Endothelial cell of umbilical vein (primary cell): ENCODE results near the gene SLC35F3. TPM values are rescaled to one million over a fixed set of nuclear protein-coding genes. Genes with fewer than 3 reads are reported as not detected.

ENCODE experiments used
- BruUV-seq: library from RNA; stranded (reverse); fragments of 400-500 nt; replicated peaks from 2 replicates; lab custom pipeline; 2021; lab: Mats Ljungman, UMichigan
- CTCF ChIA-PET: fragments of 300-600, 350-600 bp; sonication (Branson Sonifier 250); formaldehyde crosslinking; loops from one replicate; lab custom pipeline; 2021; ENCODE audit warnings: antibody characterized with exemption, inconsistent platforms; lab: Charles Lee
- POLR2A ChIA-PET: fragments of 300-600, 350-600 bp; sonication (Branson Sonifier 250); formaldehyde crosslinking; loops from one replicate; lab custom pipeline; 2021; ENCODE audit warnings: antibody characterized with exemption, inconsistent platforms; lab: Charles Lee
- DNase-seq: peaks from one replicate; pipeline ENCODE4 v3.0.0-alpha.2; 2011; ENCODE audit warnings: low read depth, low spot score
- FAIRE-seq: peaks from 2 replicates; lab custom pipeline; 2011; peaks lifted over from hg19 to GRCh38; lab: Jason Lieb, UNC
- H2AFZ ChIP-seq: 2 replicates; pipeline ENCODE4 v1.6.0; 2012; ENCODE audit warnings: low read depth, low read length, control low read depth, inconsistent platforms
- H3K27ac ChIP-seq: 2 replicates; pipeline ENCODE4 v1.5.1; 2011; ENCODE audit warnings: low read depth, mild to moderate bottlenecking, control low read depth, low read length, moderate library complexity; ENCODE audit not compliant: insufficient read depth
- H3K27me3 ChIP-seq, 2 experiments: 2 replicates each; pipeline versions ENCODE4 v1.6.0 to v1.6.1; 2011; ENCODE audit warnings: low read length in 2 of 2, mixed read lengths in 1 of 2; ENCODE audit not compliant: control insufficient read depth in 2 of 2, insufficient read depth in 2 of 2
- H3K36me3 ChIP-seq, 2 experiments: 2 replicates in 1 of 2; 3 replicates in 1 of 2; pipeline ENCODE4 v1.5.1; 2011; ENCODE audit warnings: low read length in 2 of 2, mild to moderate bottlenecking in 1 of 2, moderate library complexity in 1 of 2; ENCODE audit not compliant: control insufficient read depth in 2 of 2, insufficient read depth in 2 of 2; ENCODE audit errors: extremely low read depth in 1 of 2
- H3K4me1 ChIP-seq: 3 replicates; pipeline ENCODE4 v1.5.1; 2011; ENCODE audit warnings: mild to moderate bottlenecking, low read length; ENCODE audit not compliant: control insufficient read depth, insufficient read depth; ENCODE audit errors: extremely low read depth
- H3K4me2 ChIP-seq: 2 replicates; pipeline ENCODE4 v1.6.1; 2011; ENCODE audit warnings: low read length, control low read depth, mixed read lengths; ENCODE audit not compliant: insufficient read depth
- H3K4me3 ChIP-seq, 3 experiments: fragments of 200-600 bp in 1 of 3; sonication (generic), shearing (Covaris generic) in 1 of 3; replicated peaks in 1 of 3; 2 replicates each; pipeline ENCODE4 v1.5.1; 2011 to 2016; ENCODE audit warnings: control low read depth in 3 of 3, low read length in 3 of 3, mild to moderate bottlenecking in 2 of 3, inconsistent platforms in 1 of 3, low read depth in 1 of 3, moderate library complexity in 1 of 3; ENCODE audit not compliant: insufficient read depth in 1 of 3
- H3K79me2 ChIP-seq: 2 replicates; pipeline ENCODE4 v1.6.0; 2012; ENCODE audit warnings: low read length, inconsistent platforms; ENCODE audit not compliant: control insufficient read depth, insufficient read depth
- H3K9ac ChIP-seq: replicated peaks from 2 replicates; pipeline ENCODE3; 2011; ENCODE audit warnings: low read length, control low read depth; ENCODE audit not compliant: insufficient read depth; ENCODE audit errors: extremely low read depth
- H3K9me1 ChIP-seq: replicated peaks from 3 replicates; pipeline ENCODE4 v1.6.0; 2011; ENCODE audit warnings: mild to moderate bottlenecking, low read length; ENCODE audit not compliant: control insufficient read depth, insufficient read depth; ENCODE audit errors: extremely low read depth
- H3K9me3 ChIP-seq: replicated peaks from 2 replicates; pipeline ENCODE4 v1.5.1; 2012; ENCODE audit warnings: low read length, inconsistent platforms; ENCODE audit not compliant: control insufficient read depth, insufficient read depth
- H4K20me1 ChIP-seq: replicated peaks from 2 replicates; pipeline ENCODE3; 2011; ENCODE audit warnings: mild to moderate bottlenecking, low read length; ENCODE audit not compliant: control insufficient read depth, insufficient read depth; ENCODE audit errors: extremely low read depth
- FOS ChIP-seq: IDR thresholded peaks from 2 replicates; pipeline ENCODE4 v1.6.1; 2011; ENCODE audit warnings: mild to moderate bottlenecking, low read length, moderate library complexity, borderline replicate concordance; ENCODE audit not compliant: insufficient read depth
- GATA2 ChIP-seq: IDR thresholded peaks from 2 replicates; pipeline ENCODE4 v1.7.0; 2011; ENCODE audit warnings: low read depth, mild to moderate bottlenecking, moderate library complexity, mixed read lengths, low read length; ENCODE audit not compliant: insufficient read length, insufficient read depth
- POLR2A ChIP-seq: IDR thresholded peaks from 2 replicates; pipeline ENCODE4 v1.6.1; 2012; ENCODE audit warnings: low read depth, mild to moderate bottlenecking, control low read depth, low read length
- dilution Hi-C: fragments of 300-500 bp; cut with MboI; formaldehyde crosslinking; loops from one replicate; pipeline ENCODE4 v1.15.0; 2019; ENCODE audit warnings: low sequenced_read_pairs; ENCODE audit not compliant: extremely low pct_ligation_motif_present
- intact Hi-C: fragments of 100-400 bp; cut with micrococcal nuclease; formaldehyde crosslinking; loops from one replicate; pipeline ENCODE4 v1.10.0; 2022
- polyA plus RNA-seq, 4 experiments: library from polyadenylated mRNA; depleted of rRNA in 3 of 4; stranded (reverse) in 3 of 4; unstranded in 1 of 4; fragments of >200 nt; gene quantifications; 2 replicates each; pipeline versions ENCODE4 v1.2.1 to v1.2.3, GENCODE V29; 2011 to 2012; ENCODE audit warnings: missing spikeins in 1 of 4
- total RNA-seq: library from RNA; stranded (reverse); gene quantifications from 2 replicates; pipeline ENCODE4 v1.2.3, GENCODE V29; 2021
- TF ChIP-seq, protein P1 (sequence below), 2 donors: IDR thresholded peaks; 1 replicate in 1 of 2; 2 replicates in 1 of 2; pipeline ENCODE4 v1.5.1; 2011; ENCODE audit warnings: low read length in 2 of 2, mild to moderate bottlenecking in 2 of 2, moderate library complexity in 2 of 2, control low read depth in 1 of 2, inconsistent platforms in 1 of 2, low read depth in 1 of 2; ENCODE audit not compliant: insufficient read depth in 1 of 2; ENCODE audit errors: extremely low read depth in 1 of 2

SLC35F3 gene
- total and polyA plus RNA-seq, 2 donors (not counting 3 experiments of a cell fraction or from before 2014, with no cell fraction given), result not detected

DNA sequence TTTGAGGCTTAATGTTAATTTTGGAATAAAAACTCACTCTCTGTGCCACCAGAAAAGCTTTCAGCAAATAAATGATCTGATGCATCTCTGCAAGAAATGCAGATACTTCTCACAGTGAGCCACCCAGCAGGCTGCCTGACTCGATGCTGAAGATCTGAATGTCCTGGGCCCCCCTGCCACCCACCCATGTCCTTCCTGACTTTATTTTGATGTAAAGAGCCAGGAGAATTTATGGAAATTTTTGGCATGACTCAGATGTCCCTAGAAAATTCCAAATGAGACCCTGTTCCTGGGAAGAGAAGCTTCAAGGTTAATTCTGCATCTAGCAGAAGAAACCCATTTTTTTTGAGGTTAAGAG is 406.0 kb downstream of the SLC35F3 start:
- no peak overlapping the region for H3K4me2 ChIP-seq
- no peak for DNase-seq
- H3K9me3 ChIP-seq, result no peaks in the 10 kb centered on the region
- H3K36me3 ChIP-seq, result no peaks in the 10 kb centered on the region
- H3K27me3 ChIP-seq, result peaks cover 0 to 3% of the 10 kb centered on the region in 2 experiments
- peaks cover 8% of the 10 kb centered on the region for H3K4me1 ChIP-seq
- no peak overlapping the region for H3K27ac ChIP-seq
- dilution Hi-C loops, result no loop called here
- no peaks in the 10 kb centered on the region for H4K20me1 ChIP-seq
- H3K9me1 ChIP-seq, result no peaks in the 10 kb centered on the region
- H3K4me3 ChIP-seq, result no peak overlapping the region
- peak; percentile 7 for TF ChIP-seq FOS
- no peak for TF ChIP-seq GATA2
- FAIRE-seq, result no peak
- no peak overlapping the region for H2AFZ ChIP-seq
- no TSS peak for BruUV-seq
- POLR2A ChIA-PET, result no interaction called here
- no peaks in the 10 kb centered on the region for H3K79me2 ChIP-seq
- no peak overlapping the region for H3K9ac ChIP-seq
- CTCF ChIA-PET, result interaction anchor here (0.5 to 7.0 kb wide), 36 partner anchors 8 to 1237 kb away, joined by 3 to 81 read pairs (median 4); partner anchors contain the start of gene COA6
- intact Hi-C loops, result loop anchor here (1.0 to 10.0 kb wide), 4 partner anchors 156 to 1006 kb away; no protein-coding TSS in a partner anchor

DNA sequence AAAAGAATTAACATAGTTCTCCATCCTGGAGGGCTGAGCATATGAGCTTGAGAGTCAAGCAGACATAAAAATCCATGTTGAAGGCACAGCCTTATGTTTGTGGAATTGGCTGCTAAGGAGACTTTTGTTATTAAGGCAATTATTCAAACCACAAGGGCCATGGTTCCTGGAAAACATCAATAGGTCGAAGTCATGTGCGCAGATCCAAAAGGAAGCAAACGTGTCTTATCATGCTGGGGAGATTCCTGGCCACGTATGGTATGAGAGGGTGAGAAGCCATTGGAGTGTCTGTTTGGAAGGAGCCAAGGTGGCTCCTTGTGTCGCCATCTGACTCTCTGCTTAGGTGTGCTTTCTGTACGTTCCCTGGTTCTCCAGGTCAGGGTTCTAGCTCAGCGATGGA is 406.9 kb downstream of the SLC35F3 start:
- H2AFZ ChIP-seq, result no peak overlapping the region
- ChIA-PET CTCF (interaction anchor here (0.6 to 7.0 kb wide), 8 partner anchors 12 to 870 kb away, joined by 3 to 81 read pairs (median 8); no protein-coding TSS in a partner anchor), POLR2A (no interaction called here)
- no peaks in the 10 kb centered on the region for H3K9me3 ChIP-seq
- H3K36me3 ChIP-seq, result no peaks in the 10 kb centered on the region
- TF ChIP-seq GATA2 (no peak), POLR2A (no peak)
- TF ChIP-seq, protein P1, sequence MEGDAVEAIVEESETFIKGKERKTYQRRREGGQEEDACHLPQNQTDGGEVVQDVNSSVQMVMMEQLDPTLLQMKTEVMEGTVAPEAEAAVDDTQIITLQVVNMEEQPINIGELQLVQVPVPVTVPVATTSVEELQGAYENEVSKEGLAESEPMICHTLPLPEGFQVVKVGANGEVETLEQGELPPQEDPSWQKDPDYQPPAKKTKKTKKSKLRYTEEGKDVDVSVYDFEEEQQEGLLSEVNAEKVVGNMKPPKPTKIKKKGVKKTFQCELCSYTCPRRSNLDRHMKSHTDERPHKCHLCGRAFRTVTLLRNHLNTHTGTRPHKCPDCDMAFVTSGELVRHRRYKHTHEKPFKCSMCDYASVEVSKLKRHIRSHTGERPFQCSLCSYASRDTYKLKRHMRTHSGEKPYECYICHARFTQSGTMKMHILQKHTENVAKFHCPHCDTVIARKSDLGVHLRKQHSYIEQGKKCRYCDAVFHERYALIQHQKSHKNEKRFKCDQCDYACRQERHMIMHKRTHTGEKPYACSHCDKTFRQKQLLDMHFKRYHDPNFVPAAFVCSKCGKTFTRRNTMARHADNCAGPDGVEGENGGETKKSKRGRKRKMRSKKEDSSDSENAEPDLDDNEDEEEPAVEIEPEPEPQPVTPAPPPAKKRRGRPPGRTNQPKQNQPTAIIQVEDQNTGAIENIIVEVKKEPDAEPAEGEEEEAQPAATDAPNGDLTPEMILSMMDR (IDR thresholded peaks at IDR 0.05; ENCODE audit: extremely low read depth in 1 of 2, insufficient read depth in 1 of 2, low read depth in 1 of 2, low read length in 2 of 2), result no peak
- H3K9ac ChIP-seq, result no peak overlapping the region
- peaks cover 12% of the 10 kb centered on the region for H3K4me1 ChIP-seq
- intact Hi-C loops (loop anchor here (5.0 to 10.0 kb wide), 2 partner anchors 914 to 1007 kb away; no protein-coding TSS in a partner anchor), dilution Hi-C loops (no loop called here)
- H3K4me3 ChIP-seq, result no peak overlapping the region
- FAIRE-seq (no peak), DNase-seq (no peak)
- H4K20me1 ChIP-seq, result no peaks in the 10 kb centered on the region
- peaks cover 0 to 3% of the 10 kb centered on the region in 2 experiments for H3K27me3 ChIP-seq
- H3K79me2 ChIP-seq, result no peaks in the 10 kb centered on the region
- no peak overlapping the region for H3K4me2 ChIP-seq
- H3K27ac ChIP-seq, result no peak overlapping the region
- BruUV-seq, result no TSS peak
- no peaks in the 10 kb centered on the region for H3K9me1 ChIP-seq
